ENCODE results near the gene RNF145. TPM values are rescaled to one million over a fixed set of nuclear protein-coding genes. Genes with fewer than 3 reads are reported as not detected.

RNF145 gene
- total and polyA plus RNA-seq, 2 of the 13 experiments (the other 11 are each of a cell fraction or from before 2014, with no cell fraction given) = 24.6 TPM

- TF ChIP-seq ARID5B (CRISPR knock-in tag; IDR thresholded peaks at IDR 0.05) (0 out of 2 replicates have a peak, but pooled peaks have one; percentile 20), ZNF232 (CRISPR knock-in tag; IDR thresholded peaks at IDR 0.05; ENCODE audit: borderline replicate concordance) (peak; percentile 7; the same call in 1 of the 2 replicates), TBX2 (CRISPR knock-in tag; IDR thresholded peaks at IDR 0.05; ENCODE audit: borderline replicate concordance) (peak; percentile 56; the same call in 1 of the 2 replicates), YEATS2 (CRISPR knock-in tag; IDR thresholded peaks at IDR 0.05; ENCODE audit: borderline replicate concordance) (peak; percentile 26; the same call in 1 of the 2 replicates), ZIK1 (CRISPR knock-in tag; IDR thresholded peaks at IDR 0.05; ENCODE audit: borderline replicate concordance, low read depth) (0 out of 2 replicates have a peak, but pooled peaks have one; percentile 59), GABPA (IDR thresholded peaks at IDR 0.05; ENCODE audit: low read depth, low read length) (no peak), GABPA (CRISPR knock-in tag; IDR thresholded peaks at IDR 0.05; ENCODE audit: low read depth) (peak; percentile 14; the same call in 1 of the 2 replicates), KDM2A (CRISPR knock-in tag; IDR thresholded peaks at IDR 0.05; ENCODE audit: borderline replicate concordance, low read depth) (peak; percentile 80; the same call in 1 of the 2 replicates), TFDP2 (CRISPR knock-in tag; IDR thresholded peaks at IDR 0.05) (peak; percentile 31; the same call in 1 of the 2 replicates), PHF8 (CRISPR knock-in tag; IDR thresholded peaks at IDR 0.05) (peak; percentile 78), BCL6 (CRISPR knock-in tag; IDR thresholded peaks at IDR 0.05) (peak; percentile 33; the same call in 1 of the 2 replicates), FOXO1 (CRISPR knock-in tag; IDR thresholded peaks at IDR 0.05) (peak; percentile 45; the same call in 1 of the 2 replicates), SKI (IDR thresholded peaks at IDR 0.05; ENCODE audit: partially characterized antibody) (no peak), BORCS8-MEF2B (CRISPR knock-in tag; IDR thresholded peaks at IDR 0.05) (peak; percentile 63; the same call in 1 of the 2 replicates), FOXC1 (CRISPR knock-in tag; IDR thresholded peaks at IDR 0.05; ENCODE audit: borderline replicate concordance) (0 out of 2 replicates have a peak, but pooled peaks have one; percentile 29), ZFY (CRISPR knock-in tag; IDR thresholded peaks at IDR 0.05) (peak; percentile 74), ZKSCAN5 (CRISPR knock-in tag; IDR thresholded peaks at IDR 0.05) (no peak), CERS6 (CRISPR knock-in tag; IDR thresholded peaks at IDR 0.05) (no peak), UBTF (CRISPR knock-in tag; IDR thresholded peaks at IDR 0.05) (peak; percentile 88)
These were observed 1.5 kb downstream of the RNF145 start (continued) for GRCh38 chr5:159207686-159208513.

All from HepG2 (cell line).